LHCN-M2 (cell line): Measurements from ENCODE around the gene ZNF521. TPM values are rescaled to one million over a fixed set of nuclear protein-coding genes. Genes with fewer than 3 reads are reported as not detected.
A peak's percentile ranks its signal among the peaks of the same experiment; 100 is the strongest.

ENCODE experiments used
- DNase-seq: peaks from one replicate; pipeline ENCODE4 v3.0.0-alpha.2; 2012; ENCODE audit warnings: low read depth
- total RNA-seq: library from RNA; depleted of rRNA; stranded (reverse); fragments of >200 nt; gene quantifications from 2 replicates; pipeline ENCODE4 v1.2.3, GENCODE V29; 2014

Gene ZNF521
- total RNA-seq, 1 experiment from 2014 or later: 19.7 TPM

- no peak for DNase-seq
Measured at GRCh38 chr18:25335676-25336075, 16.3 kb downstream of the ZNF521 start.

GRCh38 chr18:25335062-25335461 lies 16.9 kb downstream of the ZNF521 start:
- no peak for DNase-seq

- no peak for DNase-seq
Measured at GRCh38 chr18:25334588-25334987, 17.4 kb downstream of the ZNF521 start.

DNA sequence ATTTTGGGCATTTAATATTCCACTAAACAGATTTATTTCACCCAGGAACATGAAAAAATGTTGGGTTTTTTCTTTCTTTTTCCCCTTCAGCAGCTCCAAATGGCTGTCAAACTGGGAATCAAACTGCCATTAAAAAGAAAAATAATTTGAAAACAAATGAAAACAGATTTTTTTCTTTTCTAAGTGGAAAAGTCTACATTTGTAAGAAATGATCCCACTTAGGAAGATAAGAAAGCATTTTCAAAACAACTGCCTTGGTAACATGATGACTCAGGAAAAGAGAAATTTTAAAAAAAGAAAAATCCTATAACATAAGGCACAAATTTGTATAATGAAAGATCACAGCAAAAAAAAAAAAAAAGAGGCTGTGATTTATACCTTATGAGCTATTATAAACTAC lies 20.0 kb downstream of the ZNF521 start:
- no peak for DNase-seq

GRCh38 chr18:25329783-25330182 lies 22.2 kb downstream of the ZNF521 start:
- no peak for DNase-seq

GRCh38 chr18:25327584-25327983 lies 24.4 kb downstream of the ZNF521 start:
- DNase-seq: no peak

DNA sequence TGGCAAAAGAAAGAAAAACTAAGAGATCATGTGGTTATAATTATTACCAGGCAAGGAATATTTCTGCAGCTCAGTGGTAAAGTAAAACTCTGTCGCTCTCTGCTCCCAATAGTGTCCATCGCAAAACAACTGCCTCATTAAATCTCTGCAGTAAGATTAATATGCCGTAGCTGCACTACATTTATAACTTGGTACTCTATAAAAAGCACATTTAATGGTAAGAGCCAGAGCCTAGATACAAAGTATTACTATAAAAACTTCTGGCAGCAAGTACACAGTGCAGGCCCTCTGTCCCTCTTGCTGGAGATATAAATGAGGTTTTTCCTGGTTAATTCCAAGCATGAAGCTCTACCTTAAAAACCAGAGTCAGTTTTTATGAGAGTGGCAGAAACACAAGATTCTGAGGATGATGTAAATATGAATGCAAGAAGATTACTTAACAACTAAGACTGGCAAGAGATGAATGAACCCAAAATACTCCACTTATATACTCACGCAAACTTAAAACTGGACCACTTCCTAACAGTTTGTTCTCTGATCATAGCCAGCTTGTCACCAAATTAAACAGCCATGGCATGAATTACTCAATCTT lies 25.5 kb downstream of the ZNF521 start:
- no peak for DNase-seq

- no peak for DNase-seq
Measured at GRCh38 chr18:25322806-25323205, 29.2 kb downstream of the ZNF521 start.

DNA sequence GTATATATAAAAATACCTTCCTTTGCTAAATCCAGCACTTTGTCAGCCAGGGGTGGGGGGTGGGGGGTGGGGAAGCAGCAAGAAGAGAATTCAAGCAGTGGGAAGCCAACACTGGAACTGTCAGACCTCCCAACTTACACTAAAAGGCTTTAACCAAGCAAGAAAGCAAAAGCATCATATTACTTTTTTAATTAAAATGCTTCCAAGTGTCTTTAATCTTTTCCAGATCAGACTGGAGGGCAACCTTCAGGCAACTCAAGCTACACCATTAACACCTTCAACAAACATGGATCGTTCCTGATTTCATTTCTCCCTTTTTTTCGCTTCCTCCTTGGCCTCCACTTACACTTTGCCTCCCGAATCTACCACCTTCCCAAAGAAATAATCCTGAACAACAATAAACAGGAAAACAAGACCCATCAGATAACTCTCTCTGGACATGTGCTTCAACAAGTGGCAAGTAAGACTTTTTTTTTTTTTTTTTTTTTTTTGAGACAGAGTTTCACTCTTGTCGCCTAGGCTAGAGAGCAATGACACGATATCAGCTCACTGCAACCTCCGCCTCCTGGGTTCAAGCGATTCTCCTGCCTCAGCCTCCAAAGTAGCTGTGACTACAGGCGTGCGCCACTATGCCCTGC lies 35.5 kb downstream of the ZNF521 start:
- no peak for DNase-seq

DNA sequence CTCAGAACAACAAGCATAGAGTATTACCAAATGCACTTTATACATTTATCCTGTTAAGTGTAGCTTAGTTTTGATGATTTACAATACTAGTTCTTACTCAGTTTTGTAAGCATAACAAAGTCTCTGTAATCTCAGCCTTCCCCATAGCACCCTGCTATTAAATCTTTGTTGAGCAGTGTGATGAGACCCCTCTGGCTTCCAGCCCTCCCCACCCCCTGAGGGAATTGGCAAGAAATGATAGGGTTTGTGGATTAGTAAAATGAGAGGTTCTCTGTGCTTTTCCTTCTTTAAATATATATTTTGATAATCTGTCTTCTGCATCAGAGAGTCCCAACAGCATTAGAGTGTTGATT lies 37.2 kb downstream of the ZNF521 start:
- no peak for DNase-seq

DNA sequence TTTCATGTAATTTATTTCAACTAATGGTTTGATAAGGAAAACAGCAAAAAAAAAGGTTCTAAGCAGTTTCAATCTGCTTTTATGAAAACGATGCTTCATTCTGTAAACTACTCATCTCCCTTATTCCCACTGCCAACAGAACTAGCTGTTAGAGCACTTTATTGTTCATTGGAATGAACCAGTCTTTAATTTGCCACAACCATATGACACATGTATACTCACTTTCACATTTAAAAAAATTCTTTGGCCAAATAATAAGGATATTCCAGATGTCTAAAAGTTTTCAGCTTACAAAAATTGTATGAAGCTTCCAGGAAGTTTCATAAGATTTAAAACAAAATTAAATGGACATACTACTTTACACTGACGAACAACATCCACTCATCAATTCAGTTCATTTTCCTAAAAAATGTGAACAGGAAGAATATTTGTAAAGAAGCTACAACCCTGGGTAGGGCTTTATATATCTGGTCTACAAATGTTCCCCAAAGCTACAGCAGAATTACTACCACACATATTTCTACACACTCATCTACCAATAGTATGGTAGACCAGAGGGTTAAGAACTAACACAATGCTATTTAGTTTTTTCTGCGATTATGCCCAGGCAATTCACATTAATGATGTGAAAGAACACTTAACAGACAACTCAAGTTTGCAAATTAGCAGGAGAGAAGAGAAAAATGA lies 37.7 kb downstream of the ZNF521 start:
- no peak for DNase-seq

- DNase-seq: no peak
Measured at GRCh38 chr18:25313268-25313667, 38.7 kb downstream of the ZNF521 start.

GRCh38 chr18:25310045-25310444 lies 41.9 kb downstream of the ZNF521 start:
- peak; percentile 81 for DNase-seq

- DNase-seq: no peak
Measured at GRCh38 chr18:25308381-25308780, 43.6 kb downstream of the ZNF521 start.

- no peak for DNase-seq
Measured at GRCh38 chr18:25307192-25307591, 44.8 kb downstream of the ZNF521 start.

GRCh38 chr18:25306671-25307070 lies 45.3 kb downstream of the ZNF521 start:
- no peak for DNase-seq

DNA sequence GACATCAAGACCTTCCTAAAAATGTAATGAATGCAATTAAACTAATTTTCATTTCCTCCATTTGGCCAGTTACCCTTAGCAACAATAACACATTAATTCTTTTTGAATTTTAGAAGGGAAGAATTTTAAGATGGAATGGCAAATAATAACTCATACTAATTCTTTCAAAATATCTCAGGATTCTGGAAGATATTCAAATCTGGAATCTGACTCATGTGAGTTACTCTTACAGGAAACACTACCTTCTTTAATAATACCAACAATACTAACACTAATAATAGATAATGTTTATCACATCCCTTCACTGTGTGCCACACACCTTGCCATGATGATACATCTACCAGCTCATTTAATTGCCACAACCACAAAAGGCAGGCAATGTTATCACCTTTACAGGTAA lies 46.4 kb downstream of the ZNF521 start:
- DNase-seq: no peak

GRCh38 chr18:25300492-25300891 lies 51.5 kb downstream of the ZNF521 start:
- DNase-seq: no peak

- peak; percentile 83 for DNase-seq
Measured at GRCh38 chr18:25299426-25300300, 52.3 kb downstream of the ZNF521 start.

DNA sequence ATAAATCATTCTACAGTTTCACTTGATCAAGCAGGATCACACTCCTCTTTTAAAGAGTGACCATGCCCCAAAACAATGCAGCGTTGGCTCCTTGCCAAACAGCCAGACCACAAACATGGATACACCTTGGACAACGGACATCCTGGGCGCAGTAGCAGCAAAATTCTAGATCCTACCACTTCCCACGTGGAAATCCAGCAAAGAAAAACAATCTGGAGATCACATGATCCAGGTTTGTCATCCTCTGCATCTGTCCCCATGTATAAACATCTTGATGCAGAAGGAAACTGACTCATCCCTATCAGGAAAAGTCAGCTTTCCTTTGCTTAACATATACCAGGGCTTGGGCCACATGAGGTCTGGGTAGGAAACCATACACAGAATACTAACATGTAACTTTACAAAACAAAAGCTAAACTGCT lies 53.1 kb downstream of the ZNF521 start:
- peak; percentile 97 for DNase-seq

DNA sequence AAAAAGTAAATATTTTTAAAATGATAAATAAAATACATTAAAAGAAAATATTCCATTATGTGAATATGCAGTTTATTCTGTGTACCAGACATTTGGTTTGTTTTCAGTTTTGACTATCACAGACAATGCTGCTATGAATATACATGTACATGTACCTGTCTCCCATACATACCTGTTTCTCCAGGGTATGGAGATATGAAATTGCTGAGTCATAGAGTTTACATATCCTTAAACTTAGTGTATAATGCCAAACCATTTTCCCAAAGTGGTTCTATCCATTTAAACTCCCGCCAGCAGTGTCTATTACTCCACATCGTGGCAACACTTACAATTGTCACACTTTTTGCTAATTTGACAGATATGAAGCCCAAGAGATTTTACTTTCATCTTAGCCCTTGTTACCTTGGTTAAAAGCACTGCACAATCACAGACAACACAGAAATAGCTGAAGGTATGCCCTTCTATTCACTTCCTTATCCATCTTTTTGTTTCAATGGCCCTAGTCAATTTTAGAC lies 56.3 kb downstream of the ZNF521 start:
- DNase-seq: no peak

GRCh38 chr18:25291150-25291549 lies 60.8 kb downstream of the ZNF521 start:
- no peak for DNase-seq
